Mesothelial cell of epicardium (in vitro differentiated cells): ENCODE data around the gene KMT2D. TPM values are rescaled to one million over a fixed set of nuclear protein-coding genes. Genes with fewer than 3 reads are reported as not detected.

Experiments used
- DNase-seq, 2 experiments: peaks; one replicate each; pipeline ENCODE4 v3.0.0; 2021; ENCODE audit warnings: low spot score in 2 of 2; ENCODE audit not compliant: unreplicated experiment in 2 of 2
- H3K27ac Mint-ChIP-seq: 2 replicates; pipeline ENCODE4 v1.8.0; 2021; ENCODE audit warnings: mixed read lengths
- H3K27me3 Mint-ChIP-seq: 2 replicates; pipeline ENCODE4 v1.8.0; 2021; ENCODE audit warnings: low read depth, mixed read lengths
- H3K36me3 Mint-ChIP-seq: 2 replicates; pipeline ENCODE4 v1.8.0; 2021; ENCODE audit warnings: mixed read lengths
- H3K4me1 Mint-ChIP-seq: 2 replicates; pipeline ENCODE4 v1.8.0; 2021; ENCODE audit warnings: mixed read lengths
- H3K4me3 Mint-ChIP-seq: 2 replicates; pipeline ENCODE4 v1.8.0; 2021; ENCODE audit warnings: mild to moderate bottlenecking, moderate library complexity, mixed read lengths
- H3K9me3 Mint-ChIP-seq: 2 replicates; pipeline ENCODE4 v1.8.0; 2021; ENCODE audit warnings: mixed read lengths
- total RNA-seq: library from RNA; stranded (reverse); gene quantifications from 3 replicates; pipeline ENCODE4 v1.2.1, GENCODE V29; 2021
- TF ChIP-seq, protein P1 (sequence below): fragments of 200-600 bp; sonication (generic); IDR thresholded peaks from one replicate; pipeline ENCODE4 v1.5.0; 2021; ENCODE audit warnings: antibody characterized with exemption; ENCODE audit not compliant: unreplicated experiment

The KMT2D gene
- total RNA-seq, 1 donor from 2014 or later = 136 TPM

DNA sequence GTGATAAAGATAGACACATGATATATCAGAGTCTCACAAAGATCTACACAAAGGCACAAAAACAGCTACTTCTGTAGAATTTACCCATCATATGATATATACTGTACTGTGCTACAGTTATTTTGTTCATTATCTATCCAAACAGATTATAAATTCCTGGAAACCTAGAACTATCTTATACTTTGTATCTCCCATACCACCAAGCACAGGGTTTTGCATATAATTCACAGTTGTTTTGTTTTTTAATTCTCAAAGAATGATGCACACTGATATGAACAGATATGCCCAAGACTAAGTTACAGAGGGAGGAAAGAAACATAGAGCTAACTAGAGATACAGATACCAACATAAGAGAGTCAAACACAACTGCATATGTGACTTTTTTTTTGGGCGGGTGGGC lies 45.4 kb downstream of the KMT2D start:
- TF ChIP-seq, protein P1, sequence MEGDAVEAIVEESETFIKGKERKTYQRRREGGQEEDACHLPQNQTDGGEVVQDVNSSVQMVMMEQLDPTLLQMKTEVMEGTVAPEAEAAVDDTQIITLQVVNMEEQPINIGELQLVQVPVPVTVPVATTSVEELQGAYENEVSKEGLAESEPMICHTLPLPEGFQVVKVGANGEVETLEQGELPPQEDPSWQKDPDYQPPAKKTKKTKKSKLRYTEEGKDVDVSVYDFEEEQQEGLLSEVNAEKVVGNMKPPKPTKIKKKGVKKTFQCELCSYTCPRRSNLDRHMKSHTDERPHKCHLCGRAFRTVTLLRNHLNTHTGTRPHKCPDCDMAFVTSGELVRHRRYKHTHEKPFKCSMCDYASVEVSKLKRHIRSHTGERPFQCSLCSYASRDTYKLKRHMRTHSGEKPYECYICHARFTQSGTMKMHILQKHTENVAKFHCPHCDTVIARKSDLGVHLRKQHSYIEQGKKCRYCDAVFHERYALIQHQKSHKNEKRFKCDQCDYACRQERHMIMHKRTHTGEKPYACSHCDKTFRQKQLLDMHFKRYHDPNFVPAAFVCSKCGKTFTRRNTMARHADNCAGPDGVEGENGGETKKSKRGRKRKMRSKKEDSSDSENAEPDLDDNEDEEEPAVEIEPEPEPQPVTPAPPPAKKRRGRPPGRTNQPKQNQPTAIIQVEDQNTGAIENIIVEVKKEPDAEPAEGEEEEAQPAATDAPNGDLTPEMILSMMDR = no peak
- Mint-ChIP-seq H3K4me1 (peaks cover 24% of the 10 kb centered on the region), H3K27ac (no peak overlapping the region), H3K36me3 (peaks cover 4% of the 10 kb centered on the region), H3K4me3 (no peak overlapping the region), H3K27me3 (no peaks in the 10 kb centered on the region), H3K9me3 (no peaks in the 10 kb centered on the region)
- DNase-seq = no peak

- H3K9me3 Mint-ChIP-seq = no peaks in the 10 kb centered on the region
- H3K27me3 Mint-ChIP-seq = no peaks in the 10 kb centered on the region
- H3K36me3 Mint-ChIP-seq = peaks cover 7% of the 10 kb centered on the region
- H3K27ac Mint-ChIP-seq = no peak overlapping the region
- H3K4me1 Mint-ChIP-seq = peaks cover 20% of the 10 kb centered on the region
- TF ChIP-seq, protein P1 = no peak
- no peak for DNase-seq
- H3K4me3 Mint-ChIP-seq = no peak overlapping the region
Observed at GRCh38 chr12:49014547-49014946, 46.0 kb downstream of the KMT2D start.

- no peak for DNase-seq
- H3K27ac Mint-ChIP-seq = no peak overlapping the region
- H3K36me3 Mint-ChIP-seq = peaks cover 8% of the 10 kb centered on the region
- H3K4me3 Mint-ChIP-seq = no peak overlapping the region
- H3K4me1 Mint-ChIP-seq = peaks cover 14% of the 10 kb centered on the region
- H3K9me3 Mint-ChIP-seq = no peaks in the 10 kb centered on the region
- no peaks in the 10 kb centered on the region for H3K27me3 Mint-ChIP-seq
- TF ChIP-seq, protein P1 = no peak
Observed at GRCh38 chr12:49013428-49013827, 47.2 kb downstream of the KMT2D start.

- TF ChIP-seq, protein P1 = no peak
- Mint-ChIP-seq H3K27ac (no peak overlapping the region), H3K27me3 (no peaks in the 10 kb centered on the region), H3K36me3 (peaks cover 12% of the 10 kb centered on the region), H3K9me3 (no peaks in the 10 kb centered on the region), H3K4me3 (no peak overlapping the region), H3K4me1 (peaks cover 10% of the 10 kb centered on the region)
- no peak for DNase-seq
Observed at GRCh38 chr12:49012739-49013138, 47.9 kb downstream of the KMT2D start.

Other genes with a start within 250 kb of the KMT2D start
- gene CACNB3, start 242.3 kb downstream of the KMT2D start, total RNA-seq = 107 to 114 TPM (median 113 TPM) in 3 replicates
- gene DDX23, start 208.6 kb downstream of the KMT2D start, total RNA-seq = 88.5 to 106 TPM (median 97.9 TPM) in 3 replicates
- gene RND1, start 194.9 kb downstream of the KMT2D start, total RNA-seq = 14.9 to 15.8 TPM (median 15.0 TPM) in 3 replicates
- gene FKBP11, start 135.3 kb downstream of the KMT2D start, total RNA-seq = 30.5 to 34.7 TPM (median 33.7 TPM) in 3 replicates
- gene ARF3, start 103.3 kb downstream of the KMT2D start, total RNA-seq = 123 to 125 TPM (median 125 TPM) in 3 replicates
- 0.77 to 1.2 TPM (median 0.98 TPM) in 3 replicates for gene WNT10B, start 89.1 kb downstream of the KMT2D start, total RNA-seq
- not detected in 3 replicates for gene WNT1, start 82.5 kb downstream of the KMT2D start, total RNA-seq
- 0.27 to 0.36 TPM (median 0.29 TPM) in 3 replicates for gene DDN, start 61.4 kb downstream of the KMT2D start, total RNA-seq
- gene PRKAG1, start 42.0 kb downstream of the KMT2D start, total RNA-seq = 58.7 to 61.8 TPM (median 59.4 TPM) in 3 replicates
- 0.43 to 0.60 TPM (median 0.53 TPM) in 3 replicates for gene RHEBL1, start 9.2 kb upstream of the KMT2D start, total RNA-seq
- 0.38 to 0.63 TPM (median 0.49 TPM) in 3 replicates for gene DHH, start 34.0 kb upstream of the KMT2D start, total RNA-seq
- gene LMBR1L, start 50.1 kb upstream of the KMT2D start, total RNA-seq = 142 to 160 TPM (median 149 TPM) in 3 replicates
- 745 to 765 TPM (median 754 TPM) in 3 replicates for gene TUBA1B, start 70.6 kb upstream of the KMT2D start, total RNA-seq
- gene TUBA1A, start 128.3 kb upstream of the KMT2D start, total RNA-seq = 343 to 347 TPM (median 343 TPM) in 3 replicates
- 120 to 123 TPM (median 122 TPM) in 3 replicates for gene TUBA1C, start 204.3 kb upstream of the KMT2D start, total RNA-seq
- 0.38 TPM in 1 of 3 replicates, not detected in the others for gene PRPH, start 234.4 kb upstream of the KMT2D start, total RNA-seq